Liver (tissue), 9 donors: ENCODE data around the gene RAPGEF2. TPM values are rescaled to one million over a fixed set of nuclear protein-coding genes. Genes with fewer than 3 reads are reported as not detected.

ENCODE experiments used
- DNase-seq: peaks from one replicate; pipeline ENCODE4 v3.0.0-alpha.2; 2017; ENCODE audit warnings: low spot score
- H3K27ac ChIP-seq, 2 donors: one replicate each; pipeline ENCODE4 v1.7.0; 2013; ENCODE audit warnings: inconsistent platforms in 2 of 2, low read length in 2 of 2, control low read depth in 1 of 2, low read depth in 1 of 2, mild to moderate bottlenecking in 1 of 2
- H3K27me3 ChIP-seq, 4 donors: one replicate each; pipeline versions ENCODE4 v1.6.1 to v1.7.0; 2013; ENCODE audit warnings: low read length in 3 of 4, inconsistent platforms in 1 of 4, mild to moderate bottlenecking in 1 of 4, moderate library complexity in 1 of 4; ENCODE audit not compliant: control insufficient read depth in 4 of 4, insufficient read depth in 4 of 4
- H3K36me3 ChIP-seq, 4 donors: one replicate each; pipeline versions ENCODE4 v1.6.1 to v1.7.0; 2013; ENCODE audit warnings: low read length in 3 of 4, mild to moderate bottlenecking in 3 of 4, low read depth in 1 of 4, moderate library complexity in 1 of 4; ENCODE audit not compliant: control insufficient read depth in 4 of 4, insufficient read depth in 3 of 4
- H3K4me1 ChIP-seq, 4 donors: one replicate each; pipeline versions ENCODE4 v1.6.1 to v1.7.0; 2013; ENCODE audit warnings: low read length in 3 of 4, mild to moderate bottlenecking in 3 of 4, moderate library complexity in 1 of 4; ENCODE audit not compliant: control insufficient read depth in 4 of 4, insufficient read depth in 4 of 4
- H3K4me3 ChIP-seq, 3 donors: one replicate each; pipeline versions ENCODE4 v1.6.1 to v1.7.0; 2013; ENCODE audit warnings: low read length in 3 of 3, control low read depth in 1 of 3, low read depth in 1 of 3, mild to moderate bottlenecking in 1 of 3
- H3K9ac ChIP-seq, 2 donors: one replicate each; pipeline ENCODE4 v1.7.0; 2013; ENCODE audit warnings: low read length in 2 of 2, mild to moderate bottlenecking in 2 of 2, moderate library complexity in 2 of 2, control low read depth in 1 of 2, low read depth in 1 of 2
- H3K9me3 ChIP-seq, 4 donors: one replicate each; pipeline versions ENCODE4 v1.6.1 to v1.7.0; 2013; ENCODE audit warnings: low read length in 3 of 4; ENCODE audit not compliant: control insufficient read depth in 4 of 4
- EGR1 ChIP-seq, 2 donors: IDR thresholded peaks; 2 replicates each; pipeline ENCODE4 v1.6.1; 2016 to 2018; ENCODE audit warnings: antibody characterized with exemption in 2 of 2, low read depth in 2 of 2
- FOXA1 ChIP-seq: IDR thresholded peaks from 2 replicates; pipeline ENCODE4 v1.6.1; 2016; ENCODE audit warnings: antibody characterized with exemption
- FOXA2 ChIP-seq: IDR thresholded peaks from 2 replicates; pipeline ENCODE4 v1.6.1; 2016; ENCODE audit warnings: antibody characterized with exemption
- GABPA ChIP-seq, 2 donors: IDR thresholded peaks in 1 of 2; conservative IDR thresholded peaks in 1 of 2; 2 replicates each; pipeline ENCODE4 v1.6.1; 2016; ENCODE audit warnings: antibody characterized with exemption in 2 of 2, mild to moderate bottlenecking in 1 of 2, moderate library complexity in 1 of 2
- HNF4A ChIP-seq, 2 donors: conservative IDR thresholded peaks; 2 replicates each; pipeline ENCODE4 v1.6.1; 2016; ENCODE audit warnings: antibody characterized with exemption in 2 of 2, mild to moderate bottlenecking in 2 of 2
- HNF4G ChIP-seq: IDR thresholded peaks from 2 replicates; pipeline ENCODE4 v1.6.1; 2016; ENCODE audit warnings: antibody characterized with exemption
- JUND ChIP-seq, 2 donors: IDR thresholded peaks; 2 replicates each; pipeline ENCODE4 v1.6.1; 2016; ENCODE audit warnings: antibody characterized with exemption in 2 of 2
- NR2F2 ChIP-seq: IDR thresholded peaks from 2 replicates; pipeline ENCODE4 v1.6.1; 2016; ENCODE audit warnings: antibody characterized with exemption
- RAD21 ChIP-seq, 2 donors: IDR thresholded peaks; 2 replicates each; pipeline ENCODE4 v1.6.1; 2016; ENCODE audit warnings: antibody characterized with exemption in 2 of 2, mild to moderate bottlenecking in 2 of 2
- RXRA ChIP-seq, 2 donors: IDR thresholded peaks; 2 replicates each; pipeline ENCODE4 v1.6.1; 2017 to 2018; ENCODE audit warnings: antibody characterized with exemption in 2 of 2, mild to moderate bottlenecking in 1 of 2
- SP1 ChIP-seq: IDR thresholded peaks from 2 replicates; pipeline ENCODE4 v1.6.1; 2018; ENCODE audit warnings: antibody characterized with exemption, mild to moderate bottlenecking
- TAF1 ChIP-seq: conservative IDR thresholded peaks from 2 replicates; pipeline ENCODE4 v1.6.1; 2016; ENCODE audit warnings: antibody characterized with exemption, mild to moderate bottlenecking
- YY1 ChIP-seq: IDR thresholded peaks from 2 replicates; pipeline ENCODE4 v1.6.1; 2016; ENCODE audit warnings: antibody characterized with exemption, mild to moderate bottlenecking
- WGBS: extraction: QIAGEN DNeasy Blood & Tissue Kit; methylation state at CpG from one replicate; pipeline ENCODE4 v1.1.7; 2013; 5-methylcytosine and 5-hydroxymethylcytosine counted together
- polyA plus RNA-seq, 2 donors: library from polyadenylated mRNA; stranded (reverse) in 1 of 2; unstranded in 1 of 2; fragments of 200-250 nt in 1 of 2; fragments of >200 nt in 1 of 2; fragmentation: Nextera tagmentation in 1 of 2; extraction: Ambion mirVana in 1 of 2; gene quantifications; one replicate each; pipeline versions ENCODE4 v1.2.1 to v1.2.3, GENCODE V29; 2013 to 2015
- total RNA-seq, 2 donors: library from RNA; depleted of rRNA; stranded (reverse); fragments of >200 nt; gene quantifications; one replicate each; pipeline ENCODE4 v1.2.3, GENCODE V29; 2014
- TF ChIP-seq, protein P1 (sequence below): IDR thresholded peaks from 2 replicates; pipeline ENCODE4 v1.6.1; 2016; ENCODE audit warnings: antibody characterized with exemption, mild to moderate bottlenecking
- TF ChIP-seq, protein P2 (sequence below): IDR thresholded peaks from 2 replicates; pipeline ENCODE4 v1.6.1; 2016; ENCODE audit warnings: antibody characterized with exemption
- TF ChIP-seq, protein P3 (sequence below): IDR thresholded peaks from 2 replicates; pipeline ENCODE4 v1.6.1; 2016; ENCODE audit warnings: antibody characterized with exemption
- TF ChIP-seq, protein P4 (sequence below): IDR thresholded peaks from 2 replicates; pipeline ENCODE4 v1.6.1; 2016; ENCODE audit warnings: antibody characterized with exemption
- TF ChIP-seq, protein P5 (sequence below): fragments of 150-350 bp; IDR thresholded peaks from 2 replicates; pipeline ENCODE4 v1.5.1; 2017; ENCODE audit warnings: improper control_type of control experiment, low read depth, low read length; ENCODE audit not compliant: missing input control
- donor health status: healthy.
- donor health status: healthy.
- donor health status: healthy.
- donor health status: healthy.
- donor health status: healthy.

The RAPGEF2 gene
- total and polyA plus RNA-seq, 4 donors = 7.3 to 90.4 (median 32.2) TPM

DNA sequence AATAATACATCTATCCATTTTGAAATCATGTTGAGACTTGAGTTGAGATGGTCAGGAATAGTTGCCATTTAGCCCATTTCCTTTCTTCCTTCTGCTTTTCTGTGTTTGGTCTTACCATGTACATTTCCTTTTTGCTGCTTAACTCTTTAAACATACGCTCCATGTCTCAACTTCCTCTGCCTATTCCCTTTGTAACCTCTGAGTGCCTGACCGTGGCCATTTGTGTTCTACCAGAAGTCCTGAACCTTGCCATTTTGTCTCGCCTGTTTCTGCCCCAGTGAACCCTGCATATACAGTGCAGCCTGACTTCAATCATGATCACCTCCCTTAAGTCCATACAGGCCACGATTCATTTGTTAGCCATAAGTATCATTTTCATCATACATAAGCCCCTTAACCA lies 169.0 kb downstream of the RAPGEF2 start:
- H3K27me3 ChIP-seq = no peaks in the 10 kb centered on the region
- peaks cover 4 to 25% (median 16%) of the 10 kb centered on the region in 4 donors for H3K4me1 ChIP-seq
- H3K9ac ChIP-seq = no peak overlapping the region
- no peak for DNase-seq
- WGBS = 79% methylated on average over 4 of the region's 4 CpGs
- no peak overlapping the region for H3K27ac ChIP-seq
- no peaks in the 10 kb centered on the region for H3K9me3 ChIP-seq
- TF ChIP-seq JUND (IDR thresholded peaks at IDR 0.05) = no peak
- TF ChIP-seq NR2F2 = no peak
- TF ChIP-seq, protein P1, sequence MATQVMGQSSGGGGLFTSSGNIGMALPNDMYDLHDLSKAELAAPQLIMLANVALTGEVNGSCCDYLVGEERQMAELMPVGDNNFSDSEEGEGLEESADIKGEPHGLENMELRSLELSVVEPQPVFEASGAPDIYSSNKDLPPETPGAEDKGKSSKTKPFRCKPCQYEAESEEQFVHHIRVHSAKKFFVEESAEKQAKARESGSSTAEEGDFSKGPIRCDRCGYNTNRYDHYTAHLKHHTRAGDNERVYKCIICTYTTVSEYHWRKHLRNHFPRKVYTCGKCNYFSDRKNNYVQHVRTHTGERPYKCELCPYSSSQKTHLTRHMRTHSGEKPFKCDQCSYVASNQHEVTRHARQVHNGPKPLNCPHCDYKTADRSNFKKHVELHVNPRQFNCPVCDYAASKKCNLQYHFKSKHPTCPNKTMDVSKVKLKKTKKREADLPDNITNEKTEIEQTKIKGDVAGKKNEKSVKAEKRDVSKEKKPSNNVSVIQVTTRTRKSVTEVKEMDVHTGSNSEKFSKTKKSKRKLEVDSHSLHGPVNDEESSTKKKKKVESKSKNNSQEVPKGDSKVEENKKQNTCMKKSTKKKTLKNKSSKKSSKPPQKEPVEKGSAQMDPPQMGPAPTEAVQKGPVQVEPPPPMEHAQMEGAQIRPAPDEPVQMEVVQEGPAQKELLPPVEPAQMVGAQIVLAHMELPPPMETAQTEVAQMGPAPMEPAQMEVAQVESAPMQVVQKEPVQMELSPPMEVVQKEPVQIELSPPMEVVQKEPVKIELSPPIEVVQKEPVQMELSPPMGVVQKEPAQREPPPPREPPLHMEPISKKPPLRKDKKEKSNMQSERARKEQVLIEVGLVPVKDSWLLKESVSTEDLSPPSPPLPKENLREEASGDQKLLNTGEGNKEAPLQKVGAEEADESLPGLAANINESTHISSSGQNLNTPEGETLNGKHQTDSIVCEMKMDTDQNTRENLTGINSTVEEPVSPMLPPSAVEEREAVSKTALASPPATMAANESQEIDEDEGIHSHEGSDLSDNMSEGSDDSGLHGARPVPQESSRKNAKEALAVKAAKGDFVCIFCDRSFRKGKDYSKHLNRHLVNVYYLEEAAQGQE = no peak
- TF ChIP-seq HNF4A (conservative IDR thresholded peaks at IDR 0.05) = no peak
- TF ChIP-seq EGR1 (IDR thresholded peaks at IDR 0.05; ENCODE audit: low read depth in 2 of 2) = no peak
- TF ChIP-seq RXRA (IDR thresholded peaks at IDR 0.05) = no peak
- TF ChIP-seq FOXA1 = no peak
- TF ChIP-seq RAD21 (IDR thresholded peaks at IDR 0.05) = no peak
- no peak for TF ChIP-seq HNF4G
- TF ChIP-seq, protein P2, sequence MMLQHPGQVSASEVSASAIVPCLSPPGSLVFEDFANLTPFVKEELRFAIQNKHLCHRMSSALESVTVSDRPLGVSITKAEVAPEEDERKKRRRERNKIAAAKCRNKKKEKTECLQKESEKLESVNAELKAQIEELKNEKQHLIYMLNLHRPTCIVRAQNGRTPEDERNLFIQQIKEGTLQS = no peak
- no peak for TF ChIP-seq SP1
- TF ChIP-seq, protein P3, sequence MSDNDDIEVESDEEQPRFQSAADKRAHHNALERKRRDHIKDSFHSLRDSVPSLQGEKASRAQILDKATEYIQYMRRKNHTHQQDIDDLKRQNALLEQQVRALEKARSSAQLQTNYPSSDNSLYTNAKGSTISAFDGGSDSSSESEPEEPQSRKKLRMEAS = no peak
- TF ChIP-seq, protein P4, sequence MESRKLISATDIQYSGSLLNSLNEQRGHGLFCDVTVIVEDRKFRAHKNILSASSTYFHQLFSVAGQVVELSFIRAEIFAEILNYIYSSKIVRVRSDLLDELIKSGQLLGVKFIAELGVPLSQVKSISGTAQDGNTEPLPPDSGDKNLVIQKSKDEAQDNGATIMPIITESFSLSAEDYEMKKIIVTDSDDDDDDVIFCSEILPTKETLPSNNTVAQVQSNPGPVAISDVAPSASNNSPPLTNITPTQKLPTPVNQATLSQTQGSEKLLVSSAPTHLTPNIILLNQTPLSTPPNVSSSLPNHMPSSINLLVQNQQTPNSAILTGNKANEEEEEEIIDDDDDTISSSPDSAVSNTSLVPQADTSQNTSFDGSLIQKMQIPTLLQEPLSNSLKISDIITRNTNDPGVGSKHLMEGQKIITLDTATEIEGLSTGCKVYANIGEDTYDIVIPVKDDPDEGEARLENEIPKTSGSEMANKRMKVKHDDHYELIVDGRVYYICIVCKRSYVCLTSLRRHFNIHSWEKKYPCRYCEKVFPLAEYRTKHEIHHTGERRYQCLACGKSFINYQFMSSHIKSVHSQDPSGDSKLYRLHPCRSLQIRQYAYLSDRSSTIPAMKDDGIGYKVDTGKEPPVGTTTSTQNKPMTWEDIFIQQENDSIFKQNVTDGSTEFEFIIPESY = no peak
- TF ChIP-seq FOXA2 = no peak
- no peak for TF ChIP-seq YY1
- no peak for TF ChIP-seq GABPA (IDR thresholded peaks at IDR 0.05 in 1 of 2, conservative IDR thresholded peaks at IDR 0.05 in 1 of 2)
- H3K4me3 ChIP-seq = no peak overlapping the region
- H3K36me3 ChIP-seq = no peaks in the 10 kb centered on the region

DNA sequence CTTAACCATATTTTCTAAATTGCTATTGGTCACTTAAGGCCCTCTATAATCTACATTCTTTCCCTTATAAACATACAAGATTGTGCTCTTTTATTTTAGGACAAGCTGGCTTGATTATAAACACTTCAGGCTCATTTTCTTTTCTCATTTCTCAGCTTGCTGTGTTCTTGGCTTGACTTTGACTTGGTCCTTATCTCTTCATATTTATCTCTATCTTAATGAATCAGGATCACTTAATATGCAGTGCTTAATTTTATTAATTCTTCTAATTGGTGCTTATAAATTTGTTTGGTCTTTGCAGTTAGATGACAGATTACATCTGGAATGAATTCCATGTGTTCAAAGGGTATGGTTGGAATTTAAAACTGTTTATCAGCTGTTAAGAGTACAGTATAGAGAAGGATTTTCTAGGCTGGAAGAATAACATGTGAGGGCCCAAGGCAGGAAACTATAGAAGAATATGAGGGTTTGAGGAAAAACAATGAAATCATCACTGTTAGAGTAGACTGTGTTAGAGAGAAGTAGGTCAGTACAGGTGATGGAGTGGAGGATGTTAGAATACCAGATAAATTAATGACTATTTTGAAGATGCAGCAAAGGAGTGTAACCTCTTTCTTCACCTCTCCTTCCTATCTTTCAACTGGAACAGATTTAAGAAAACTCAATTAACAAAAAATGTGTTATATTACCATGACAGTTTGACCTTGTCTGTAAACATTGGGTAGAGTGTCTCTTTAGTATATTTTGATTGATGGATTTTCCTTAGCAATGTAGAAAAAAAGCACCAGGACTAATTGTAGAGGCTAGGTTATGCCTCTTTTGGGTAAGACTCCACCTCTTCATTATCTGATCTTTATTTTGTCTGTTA lies 169.6 kb downstream of the RAPGEF2 start:
- Histone ChIP-seq H3K9me3 (no peaks in the 10 kb centered on the region), H3K27me3 (no peaks in the 10 kb centered on the region), H3K9ac (no peak overlapping the region), H3K27ac (no peak overlapping the region), H3K4me1 (peaks cover 4 to 19% (median 11%) of the 10 kb centered on the region in 4 donors), H3K36me3 (no peaks in the 10 kb centered on the region), H3K4me3 (no peak overlapping the region)
- DNase-seq = no peak
- TF ChIP-seq RAD21 (IDR thresholded peaks at IDR 0.05) = no peak
- TF ChIP-seq SP1 = no peak
- TF ChIP-seq, protein P2 = no peak
- no peak for TF ChIP-seq JUND (IDR thresholded peaks at IDR 0.05)
- TF ChIP-seq EGR1 (IDR thresholded peaks at IDR 0.05; ENCODE audit: low read depth in 2 of 2) = no peak
- TF ChIP-seq YY1 = no peak
- no peak for TF ChIP-seq TAF1
- TF ChIP-seq, protein P4 = no peak
- TF ChIP-seq HNF4G = no peak
- TF ChIP-seq FOXA1 = no peak
- TF ChIP-seq HNF4A (conservative IDR thresholded peaks at IDR 0.05) = no peak
- TF ChIP-seq, protein P5, sequence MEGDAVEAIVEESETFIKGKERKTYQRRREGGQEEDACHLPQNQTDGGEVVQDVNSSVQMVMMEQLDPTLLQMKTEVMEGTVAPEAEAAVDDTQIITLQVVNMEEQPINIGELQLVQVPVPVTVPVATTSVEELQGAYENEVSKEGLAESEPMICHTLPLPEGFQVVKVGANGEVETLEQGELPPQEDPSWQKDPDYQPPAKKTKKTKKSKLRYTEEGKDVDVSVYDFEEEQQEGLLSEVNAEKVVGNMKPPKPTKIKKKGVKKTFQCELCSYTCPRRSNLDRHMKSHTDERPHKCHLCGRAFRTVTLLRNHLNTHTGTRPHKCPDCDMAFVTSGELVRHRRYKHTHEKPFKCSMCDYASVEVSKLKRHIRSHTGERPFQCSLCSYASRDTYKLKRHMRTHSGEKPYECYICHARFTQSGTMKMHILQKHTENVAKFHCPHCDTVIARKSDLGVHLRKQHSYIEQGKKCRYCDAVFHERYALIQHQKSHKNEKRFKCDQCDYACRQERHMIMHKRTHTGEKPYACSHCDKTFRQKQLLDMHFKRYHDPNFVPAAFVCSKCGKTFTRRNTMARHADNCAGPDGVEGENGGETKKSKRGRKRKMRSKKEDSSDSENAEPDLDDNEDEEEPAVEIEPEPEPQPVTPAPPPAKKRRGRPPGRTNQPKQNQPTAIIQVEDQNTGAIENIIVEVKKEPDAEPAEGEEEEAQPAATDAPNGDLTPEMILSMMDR = no peak
- no peak for TF ChIP-seq NR2F2
- TF ChIP-seq, protein P3 = no peak
- TF ChIP-seq GABPA (IDR thresholded peaks at IDR 0.05 in 1 of 2, conservative IDR thresholded peaks at IDR 0.05 in 1 of 2) = no peak
